ENCODE data around the gene MBD1.
"Not testable (repeated sequence)": the region's sequence is repeated elsewhere in the genome, so short reads cannot be mapped to it uniquely, and the experiment has no call there.

MBD1 gene

GRCh38 chr18:50268022-50268747 lies 13.1 kb downstream of the MBD1 start:
- peak; percentile 83 for DNase-seq

- DNase-seq = peak; percentile 88
Measured at GRCh38 chr18:50266248-50266704, 15.0 kb downstream of the MBD1 start, which contains the start of gene CFAP53. TSS of gene CFAP53 (minus strand) at chr18:50266495. CDS start at chr18:50266404, 91 bp downstream.

GRCh38 chr18:50262977-50263376 lies 18.3 kb downstream of the MBD1 start:
- no peak for DNase-seq

- no peak for DNase-seq
Measured at GRCh38 chr18:50250935-50251334, 30.4 kb downstream of the MBD1 start.

DNA sequence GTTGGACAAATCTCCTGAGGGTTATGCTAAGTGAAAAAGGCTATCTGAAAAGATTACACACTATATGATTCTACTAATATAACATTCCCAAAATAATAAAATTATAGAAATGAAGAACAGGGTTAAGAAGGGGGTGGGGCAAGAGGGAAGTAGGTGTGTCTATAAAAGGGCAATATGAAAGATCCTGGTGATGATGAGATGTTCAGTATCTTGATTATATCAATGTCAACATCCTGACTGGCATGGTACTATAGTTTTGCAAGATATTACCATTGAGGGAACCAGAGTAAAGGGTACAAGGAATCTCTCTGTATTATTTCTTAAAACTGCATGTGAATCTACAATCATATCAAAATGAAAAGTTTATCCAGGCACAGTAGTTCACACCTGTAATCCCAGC lies 31.7 kb downstream of the MBD1 start:
- no peak for DNase-seq

DNA sequence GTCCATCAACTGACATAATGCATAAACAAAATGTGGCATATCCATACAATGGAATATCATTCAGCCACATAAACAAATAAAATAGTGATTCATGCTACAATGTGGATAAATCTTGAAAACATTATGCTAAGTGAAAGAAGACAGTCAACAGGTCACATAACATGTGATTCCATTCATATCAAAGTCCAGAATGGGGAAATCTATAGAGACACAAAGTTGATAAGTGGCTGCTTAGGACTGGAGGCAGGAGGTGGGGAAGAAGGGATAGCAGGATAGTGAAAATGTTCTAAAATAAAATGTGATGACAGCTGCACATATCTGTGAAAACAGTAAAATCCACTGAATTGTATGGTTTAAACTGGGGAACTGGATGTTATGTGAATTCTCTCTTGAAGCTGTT lies 33.8 kb downstream of the MBD1 start:
- no peak for DNase-seq

- not testable (repeated sequence) for DNase-seq
Measured at GRCh38 chr18:50241768-50242167, 39.6 kb downstream of the MBD1 start.

GRCh38 chr18:50240080-50240563 lies 41.2 kb downstream of the MBD1 start:
- DNase-seq = no peak

GRCh38 chr18:50232419-50232818 lies 48.9 kb downstream of the MBD1 start:
- no peak for DNase-seq

GRCh38 chr18:50231621-50232020 lies 49.7 kb downstream of the MBD1 start:
- no peak for DNase-seq

DNA sequence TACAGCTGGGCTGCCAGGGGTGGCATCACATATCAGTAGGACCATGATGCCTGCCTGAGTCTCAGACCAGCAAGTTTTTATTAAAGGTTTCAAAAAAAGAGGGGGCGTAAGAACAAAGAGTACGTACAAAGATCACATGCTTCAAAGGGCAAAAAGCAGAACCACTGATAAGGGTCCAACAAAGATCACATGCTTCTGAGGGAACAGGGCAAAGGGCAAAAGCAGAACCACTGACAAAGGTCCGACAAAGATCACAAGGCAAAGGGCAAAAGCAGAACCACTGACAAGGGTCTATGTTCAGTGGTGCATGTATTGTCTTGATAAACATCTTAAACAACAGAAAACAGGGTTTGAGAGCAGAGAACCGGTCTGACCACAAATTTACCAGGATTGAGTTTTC lies 61.1 kb downstream of the MBD1 start:
- not testable (repeated sequence) for DNase-seq

Measured in CD4-positive, alpha-beta T cell treated with Interleukin-12 subunit alpha and Interleukin-12 subunit beta, for 1 hour (primary cell).